ENCODE measurements around the gene FGFR2.

DNA sequence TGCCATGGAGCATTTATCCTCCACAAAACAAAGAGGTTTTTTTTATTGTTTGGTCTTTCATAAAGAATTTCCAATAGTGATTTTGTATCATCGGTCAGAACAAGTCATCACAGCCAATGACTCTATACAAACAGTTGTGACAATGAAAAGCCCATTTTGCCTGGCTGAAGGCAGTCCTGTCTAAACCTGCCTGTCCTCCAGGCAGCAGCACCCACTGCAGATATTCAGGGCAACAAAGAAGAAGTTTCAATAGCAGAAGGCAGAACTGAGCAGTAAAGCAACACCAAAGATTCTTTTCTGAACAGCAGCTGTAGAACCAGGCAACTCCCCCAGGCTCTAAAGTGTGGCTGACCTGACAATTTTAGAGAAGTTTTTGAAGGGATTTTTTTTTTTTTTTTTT, 169.4 kb downstream of the FGFR2 start:
- TF ChIP-seq, protein P1, sequence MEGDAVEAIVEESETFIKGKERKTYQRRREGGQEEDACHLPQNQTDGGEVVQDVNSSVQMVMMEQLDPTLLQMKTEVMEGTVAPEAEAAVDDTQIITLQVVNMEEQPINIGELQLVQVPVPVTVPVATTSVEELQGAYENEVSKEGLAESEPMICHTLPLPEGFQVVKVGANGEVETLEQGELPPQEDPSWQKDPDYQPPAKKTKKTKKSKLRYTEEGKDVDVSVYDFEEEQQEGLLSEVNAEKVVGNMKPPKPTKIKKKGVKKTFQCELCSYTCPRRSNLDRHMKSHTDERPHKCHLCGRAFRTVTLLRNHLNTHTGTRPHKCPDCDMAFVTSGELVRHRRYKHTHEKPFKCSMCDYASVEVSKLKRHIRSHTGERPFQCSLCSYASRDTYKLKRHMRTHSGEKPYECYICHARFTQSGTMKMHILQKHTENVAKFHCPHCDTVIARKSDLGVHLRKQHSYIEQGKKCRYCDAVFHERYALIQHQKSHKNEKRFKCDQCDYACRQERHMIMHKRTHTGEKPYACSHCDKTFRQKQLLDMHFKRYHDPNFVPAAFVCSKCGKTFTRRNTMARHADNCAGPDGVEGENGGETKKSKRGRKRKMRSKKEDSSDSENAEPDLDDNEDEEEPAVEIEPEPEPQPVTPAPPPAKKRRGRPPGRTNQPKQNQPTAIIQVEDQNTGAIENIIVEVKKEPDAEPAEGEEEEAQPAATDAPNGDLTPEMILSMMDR (IDR thresholded peaks at IDR 0.05): no peak
- TF ChIP-seq POLR2A (IDR thresholded peaks at IDR 0.05) (no peak), POLR2AphosphoS5 (IDR thresholded peaks at IDR 0.05) (no peak)

Measured in breast epithelium (tissue), 3 donors.